HEK293 (cell line): ENCODE results near the gene CMTM8.

Experiments
- CTCF ChIA-PET: fragments of 350-600 bp; formaldehyde crosslinking; extraction: SDS; loops from one replicate; lab custom pipeline; 2021; ENCODE audit warnings: antibody characterized with exemption; lab: Yijun Ruan, JAX
- POLR2A ChIA-PET: fragments of 300-600 bp; formaldehyde crosslinking; extraction: SDS; loops from one replicate; lab custom pipeline; 2020; ENCODE audit warnings: antibody characterized with exemption, inconsistent platforms; lab: Yijun Ruan, JAX
- H3K27ac ChIP-seq: fragments of 200-500 bp; sonication (Bioruptor generic); 2 replicates; pipeline ENCODE4 v1.5.1; 2014; ENCODE audit warnings: low read depth, low read length, control low read depth, inconsistent platforms; ENCODE audit errors: extremely low read depth
- H3K36me3 ChIP-seq, 2 experiments: fragments of 200-500 bp in 1 of 2; sonication (Bioruptor generic) in 1 of 2; 1 replicate in 1 of 2; 2 replicates in 1 of 2; pipeline ENCODE4 v1.5.1; 2014 to 2017; ENCODE audit warnings: inconsistent platforms in 2 of 2, low read length in 2 of 2; ENCODE audit not compliant: control insufficient read depth in 2 of 2, insufficient read depth in 1 of 2
- H3K4me1 ChIP-seq: fragments of 200-500 bp; sonication (Bioruptor generic); 2 replicates; pipeline ENCODE4 v1.5.1; 2014; ENCODE audit warnings: mild to moderate bottlenecking, low read length, inconsistent platforms; ENCODE audit not compliant: control insufficient read depth, insufficient read depth
- H3K4me3 ChIP-seq: 2 replicates; pipeline ENCODE4 v1.5.1; 2011; ENCODE audit warnings: low read depth, mild to moderate bottlenecking, control low read depth, low read length, moderate library complexity
- H3K9me3 ChIP-seq: fragments of 200-500 bp; sonication (Bioruptor generic); 2 replicates; pipeline ENCODE4 v1.5.1; 2014; ENCODE audit warnings: low read depth, low read length, inconsistent platforms; ENCODE audit not compliant: control insufficient read depth, insufficient read depth
- FEZF1 ChIP-seq: fragments of 450-650 bp; formaldehyde crosslinking; IDR thresholded peaks from 2 replicates; pipeline ENCODE4 v1.5.1; 2016; ENCODE audit warnings: missing biosample characterization, missing genetic modification characterization
- GLIS1 ChIP-seq: fragments of 450-650 bp; formaldehyde crosslinking; IDR thresholded peaks from 2 replicates; pipeline ENCODE4 v1.5.1; 2016; ENCODE audit warnings: missing biosample characterization, missing genetic modification characterization
- GLIS2 ChIP-seq: fragments of 450-650 bp; formaldehyde crosslinking; IDR thresholded peaks from 2 replicates; pipeline ENCODE4 v1.5.1; 2016; ENCODE audit warnings: missing biosample characterization, missing genetic modification characterization
- KLF8 ChIP-seq: fragments of 450-650 bp; formaldehyde crosslinking; IDR thresholded peaks from 2 replicates; pipeline ENCODE4 v1.5.1; 2016; ENCODE audit warnings: missing biosample characterization, missing genetic modification characterization
- PRDM10 ChIP-seq: fragments of 450-650 bp; formaldehyde crosslinking; IDR thresholded peaks from 2 replicates; pipeline ENCODE4 v1.5.1; 2016; ENCODE audit warnings: missing biosample characterization, missing genetic modification characterization
- PRDM6 ChIP-seq: fragments of 450-650 bp; formaldehyde crosslinking; IDR thresholded peaks from 2 replicates; pipeline ENCODE4 v1.5.1; 2017; ENCODE audit warnings: missing biosample characterization, missing genetic modification characterization
- REPIN1 ChIP-seq: fragments of 450-650 bp; formaldehyde crosslinking; IDR thresholded peaks from 2 replicates; pipeline ENCODE4 v1.5.1; 2017; ENCODE audit warnings: missing biosample characterization, missing genetic modification characterization, low read depth
- ZBTB17 ChIP-seq: fragments of 450-650 bp; formaldehyde crosslinking; IDR thresholded peaks from 2 replicates; pipeline ENCODE4 v1.5.1; 2016; ENCODE audit warnings: missing biosample characterization, missing genetic modification characterization
- ZBTB26 ChIP-seq: fragments of 450-650 bp; formaldehyde crosslinking; optimal IDR thresholded peaks from 2 replicates; pipeline ENCODE3; 2016; ENCODE audit warnings: missing biosample characterization, mild to moderate bottlenecking, missing genetic modification characterization
- ZBTB44 ChIP-seq: fragments of 450-650 bp; IDR thresholded peaks from 2 replicates; pipeline ENCODE4 v1.5.1; 2018; ENCODE audit warnings: missing biosample characterization, mild to moderate bottlenecking, missing genetic modification characterization
- ZBTB7A ChIP-seq: fragments of 450-650 bp; formaldehyde crosslinking; IDR thresholded peaks from 2 replicates; pipeline ENCODE4 v1.5.1; 2016; ENCODE audit warnings: low read depth, missing biosample characterization, missing genetic modification characterization
- ZFP37 ChIP-seq: fragments of 450-650 bp; formaldehyde crosslinking; IDR thresholded peaks from 2 replicates; pipeline ENCODE4 v1.5.1; 2016; ENCODE audit warnings: missing biosample characterization, missing genetic modification characterization
- ZIC2 ChIP-seq: fragments of 450-650 bp; formaldehyde crosslinking; IDR thresholded peaks from 2 replicates; pipeline ENCODE4 v1.5.1; 2016; ENCODE audit warnings: missing biosample characterization, missing genetic modification characterization
- ZNF121 ChIP-seq: fragments of 450-650 bp; formaldehyde crosslinking; IDR thresholded peaks from 2 replicates; pipeline ENCODE4 v1.5.1; 2016; ENCODE audit warnings: missing biosample characterization, missing genetic modification characterization
- ZNF18 ChIP-seq: fragments of 450-650 bp; formaldehyde crosslinking; IDR thresholded peaks from 2 replicates; pipeline ENCODE4 v1.5.1; 2016; ENCODE audit warnings: missing biosample characterization, missing genetic modification characterization
- ZNF19 ChIP-seq: fragments of 450-650 bp; formaldehyde crosslinking; IDR thresholded peaks from 2 replicates; pipeline ENCODE4; 2016; ENCODE audit warnings: missing biosample characterization, missing genetic modification characterization, low read depth
- ZNF274 ChIP-seq, 2 experiments: fragments of 200-500 bp in 1 of 2; fragments of 450-650 bp in 1 of 2; sonication (Bioruptor generic) in 1 of 2; formaldehyde crosslinking in 1 of 2; IDR thresholded peaks; 2 replicates each; pipeline versions ENCODE4 v1.5.1 to v1.6.1; 2014 to 2016; ENCODE audit warnings: borderline replicate concordance in 1 of 2, inconsistent platforms in 1 of 2, low read length in 1 of 2, missing biosample characterization in 1 of 2, missing genetic modification characterization in 1 of 2
- ZNF302 ChIP-seq: fragments of 450-650 bp; formaldehyde crosslinking; IDR thresholded peaks from 2 replicates; pipeline ENCODE4 v1.5.1; 2016; ENCODE audit warnings: missing biosample characterization, missing genetic modification characterization, low read depth
- ZNF366 ChIP-seq: fragments of 450-650 bp; formaldehyde crosslinking; conservative IDR thresholded peaks from 2 replicates; pipeline ENCODE4 v1.5.1; 2016; ENCODE audit warnings: missing biosample characterization, missing genetic modification characterization
- ZNF488 ChIP-seq: fragments of 450-650 bp; formaldehyde crosslinking; IDR thresholded peaks from 2 replicates; pipeline ENCODE4 v1.5.1; 2016; ENCODE audit warnings: missing biosample characterization, missing genetic modification characterization
- ZNF645 ChIP-seq: fragments of 450-650 bp; formaldehyde crosslinking; IDR thresholded peaks from 2 replicates; pipeline ENCODE4; 2016; ENCODE audit warnings: missing biosample characterization, missing genetic modification characterization
- ZNF768 ChIP-seq: fragments of 450-650 bp; formaldehyde crosslinking; IDR thresholded peaks from 2 replicates; pipeline ENCODE4 v1.5.1; 2018; ENCODE audit warnings: missing biosample characterization, mild to moderate bottlenecking, missing genetic modification characterization
- ZNF785 ChIP-seq: fragments of 450-650 bp; formaldehyde crosslinking; IDR thresholded peaks from 2 replicates; pipeline ENCODE4 v1.5.1; 2016; ENCODE audit warnings: missing biosample characterization, missing genetic modification characterization
- ZSCAN23 ChIP-seq: fragments of 450-650 bp; formaldehyde crosslinking; IDR thresholded peaks from 2 replicates; pipeline ENCODE4 v1.5.1; 2016; ENCODE audit warnings: missing biosample characterization, missing genetic modification characterization
- ZSCAN30 ChIP-seq: fragments of 450-650 bp; IDR thresholded peaks from 2 replicates; pipeline ENCODE4 v1.5.1; 2018; ENCODE audit warnings: missing biosample characterization, mild to moderate bottlenecking, missing genetic modification characterization, moderate library complexity
- ZXDB ChIP-seq: fragments of 450-650 bp; formaldehyde crosslinking; IDR thresholded peaks from 2 replicates; pipeline ENCODE4 v1.5.1; 2016; ENCODE audit warnings: missing biosample characterization, missing genetic modification characterization

The CMTM8 gene

GRCh38 chr3:32321095-32321790 is 82.8 kb downstream of the CMTM8 start:
- Histone ChIP-seq H3K27ac (no peak overlapping the region), H3K9me3 (no peaks in the 10 kb centered on the region), H3K36me3 (no peaks in the 10 kb centered on the region), H3K4me1 (peaks cover 9% of the 10 kb centered on the region), H3K4me3 (no peak overlapping the region)
- ChIA-PET CTCF (no interaction called here), POLR2A (no interaction called here)
- TF ChIP-seq FEZF1 (tag by site-specific recombination) (peak; percentile 43), ZNF18 (peak; percentile 53), ZBTB44 (tag by site-specific recombination) (no peak), GLIS2 (tag by site-specific recombination) (peak; percentile 51; the same call in 1 of the 2 replicates), ZXDB (tag by site-specific recombination) (no peak), ZNF785 (tag by site-specific recombination) (no peak), ZBTB7A (no peak), ZNF366 (tag by site-specific recombination) (no peak), ZFP37 (tag by site-specific recombination) (no peak), REPIN1 (tag by site-specific recombination) (no peak), ZNF302 (tag by site-specific recombination) (no peak), ZNF645 (tag by site-specific recombination) (no peak), ZNF274 (IDR thresholded peaks at IDR 0.05; ENCODE audit: low read length) (no peak), ZNF274 (tag by site-specific recombination; IDR thresholded peaks at IDR 0.05; ENCODE audit: borderline replicate concordance) (no peak), ZSCAN23 (tag by site-specific recombination) (no peak), ZNF768 (tag by site-specific recombination) (no peak), KLF8 (no peak), ZSCAN30 (tag by site-specific recombination) (no peak), ZBTB26 (tag by site-specific recombination) (no peak), ZNF488 (tag by site-specific recombination) (no peak), PRDM6 (tag by site-specific recombination) (peak; percentile 39; the same call in 1 of the 2 replicates), ZNF121 (tag by site-specific recombination) (no peak), PRDM10 (tag by site-specific recombination) (no peak), ZNF19 (tag by site-specific recombination) (no peak), GLIS1 (tag by site-specific recombination) (peak; percentile 33; the same call in 1 of the 2 replicates), ZBTB17 (tag by site-specific recombination) (no peak), ZIC2 (tag by site-specific recombination) (peak; percentile 61)
